ENCODE measurements around the gene INTS4.
"Not testable (repeated sequence)": the region's sequence is repeated elsewhere in the genome, so short reads cannot be mapped to it uniquely, and the experiment has no call there.

Gene INTS4

GRCh38 chr11:77981346-77981947, 13.0 kb downstream of the INTS4 start:
- DNase-seq, result no peak
- in situ Hi-C loops (cut with MboI; ENCODE audit: low pct_unique_long_range_greater_than_20kb, low sequenced_read_pairs), result no loop called here

GRCh38 chr11:77968337-77968736, 26.1 kb downstream of the INTS4 start:
- in situ Hi-C loops (cut with MboI; ENCODE audit: low pct_unique_long_range_greater_than_20kb, low sequenced_read_pairs), result no loop called here
- DNase-seq, result no peak

GRCh38 chr11:77967753-77968152, 26.7 kb downstream of the INTS4 start:
- no peak for DNase-seq

GRCh38 chr11:77967121-77967520, 27.3 kb downstream of the INTS4 start:
- DNase-seq, result no peak
- in situ Hi-C loops (cut with MboI; ENCODE audit: low pct_unique_long_range_greater_than_20kb, low sequenced_read_pairs), result no loop called here

More at GRCh38 chr11:77967753-77968152, 26.7 kb downstream of the INTS4 start:
- in situ Hi-C loops (cut with MboI; ENCODE audit: low pct_unique_long_range_greater_than_20kb, low sequenced_read_pairs), result no loop called here

GRCh38 chr11:77966338-77966737, 28.1 kb downstream of the INTS4 start:
- no peak for DNase-seq
- in situ Hi-C loops (cut with MboI; ENCODE audit: low pct_unique_long_range_greater_than_20kb, low sequenced_read_pairs), result no loop called here

- in situ Hi-C loops (cut with MboI; ENCODE audit: low pct_unique_long_range_greater_than_20kb, low sequenced_read_pairs), result no loop called here
- no peak for DNase-seq
Observed at GRCh38 chr11:77959434-77959833, 35.0 kb downstream of the INTS4 start.

- in situ Hi-C loops (cut with MboI; ENCODE audit: low pct_unique_long_range_greater_than_20kb, low sequenced_read_pairs); DNase-seq: not testable (repeated sequence)
Observed at GRCh38 chr11:77958583-77959177, 35.8 kb downstream of the INTS4 start.

- in situ Hi-C loops (cut with MboI; ENCODE audit: low pct_unique_long_range_greater_than_20kb, low sequenced_read_pairs); DNase-seq: not testable (repeated sequence)
Observed at GRCh38 chr11:77943296-77943695, 51.2 kb downstream of the INTS4 start.

GRCh38 chr11:77942465-77942864, 52.0 kb downstream of the INTS4 start:
- in situ Hi-C loops (cut with MboI; ENCODE audit: low pct_unique_long_range_greater_than_20kb, low sequenced_read_pairs); DNase-seq: not testable (repeated sequence)

- in situ Hi-C loops (cut with MboI; ENCODE audit: low pct_unique_long_range_greater_than_20kb, low sequenced_read_pairs), result not testable (repeated sequence)
Observed at GRCh38 chr11:77933596-77933995, 60.9 kb downstream of the INTS4 start.

GRCh38 chr11:77930334-77931208, 63.9 kb downstream of the INTS4 start:
- peak; percentile 29 for DNase-seq
- in situ Hi-C loops (cut with MboI; ENCODE audit: low pct_unique_long_range_greater_than_20kb, low sequenced_read_pairs), result not testable (repeated sequence)

More at GRCh38 chr11:77933596-77933995, 60.9 kb downstream of the INTS4 start:
- DNase-seq, result not testable (repeated sequence)

- in situ Hi-C loops (cut with MboI; ENCODE audit: low pct_unique_long_range_greater_than_20kb, low sequenced_read_pairs); DNase-seq: not testable (repeated sequence)
Observed at GRCh38 chr11:77917713-77918112, 76.8 kb downstream of the INTS4 start.

GRCh38 chr11:77914307-77914791, 80.1 kb downstream of the INTS4 start:
- in situ Hi-C loops (cut with MboI; ENCODE audit: low pct_unique_long_range_greater_than_20kb, low sequenced_read_pairs), result not testable (repeated sequence)
- DNase-seq, result peak; percentile 11

- DNase-seq; in situ Hi-C loops (cut with MboI; ENCODE audit: low pct_unique_long_range_greater_than_20kb, low sequenced_read_pairs): not testable (repeated sequence)
Observed at GRCh38 chr11:77913608-77914306, 80.7 kb downstream of the INTS4 start.

GRCh38 chr11:77910828-77911227, 83.6 kb downstream of the INTS4 start:
- DNase-seq; in situ Hi-C loops (cut with MboI; ENCODE audit: low pct_unique_long_range_greater_than_20kb, low sequenced_read_pairs): not testable (repeated sequence)

- in situ Hi-C loops (cut with MboI; ENCODE audit: low pct_unique_long_range_greater_than_20kb, low sequenced_read_pairs), result no loop called here
- no peak for DNase-seq
Observed at GRCh38 chr11:77909277-77909676, 85.2 kb downstream of the INTS4 start.

- in situ Hi-C loops (cut with MboI; ENCODE audit: low pct_unique_long_range_greater_than_20kb, low sequenced_read_pairs), result no loop called here
- DNase-seq, result no peak
Observed at GRCh38 chr11:77908835-77909234, 85.6 kb downstream of the INTS4 start.

- in situ Hi-C loops (cut with MboI; ENCODE audit: low pct_unique_long_range_greater_than_20kb, low sequenced_read_pairs); DNase-seq: not testable (repeated sequence)
Observed at GRCh38 chr11:77894949-77895348, 99.5 kb downstream of the INTS4 start.

GRCh38 chr11:77891703-77892102, 102.8 kb downstream of the INTS4 start:
- DNase-seq; in situ Hi-C loops (cut with MboI; ENCODE audit: low pct_unique_long_range_greater_than_20kb, low sequenced_read_pairs): not testable (repeated sequence)
